RCC 7860 (cell line): ENCODE measurements around the gene TXNRD2.

Source experiments
- DNase-seq: peaks from one replicate; pipeline ENCODE4 v3.0.0-alpha.2; 2015; ENCODE audit warnings: low spot score
- FAIRE-seq: peaks from 2 replicates; lab custom pipeline; 2012; peaks lifted over from hg19 to GRCh38; lab: Jason Lieb, UNC

Gene TXNRD2

DNA sequence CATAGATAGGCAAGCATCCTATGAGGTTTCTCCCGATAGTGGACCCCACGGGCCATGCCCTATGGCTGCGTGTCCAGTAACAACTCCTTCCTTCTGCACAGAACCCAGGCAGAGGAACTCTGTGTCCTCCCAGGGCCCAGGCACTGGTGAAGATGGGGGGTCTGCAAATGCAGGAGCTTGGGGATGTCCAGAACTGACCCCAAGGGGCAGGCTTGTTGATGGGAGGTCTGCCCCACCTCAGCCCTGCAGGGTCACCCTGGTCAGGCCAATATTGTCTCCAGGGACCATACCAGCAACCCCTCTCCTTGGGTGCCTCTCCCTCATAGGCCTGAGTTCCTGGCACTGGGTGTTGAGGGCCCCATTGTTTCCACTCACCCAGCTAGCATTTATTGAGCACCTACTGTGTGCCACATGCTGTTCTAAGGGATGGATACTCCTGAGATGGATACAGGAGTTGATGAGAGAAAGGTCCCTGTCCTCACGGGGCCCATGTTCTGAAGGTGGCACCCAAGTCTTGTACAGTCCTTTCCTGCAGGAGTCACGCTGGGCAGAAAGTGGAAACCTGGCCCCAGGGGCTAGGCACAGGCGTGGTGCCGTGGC lies 26.3 kb upstream of the TXNRD2 start:
- FAIRE-seq: no peak

DNA sequence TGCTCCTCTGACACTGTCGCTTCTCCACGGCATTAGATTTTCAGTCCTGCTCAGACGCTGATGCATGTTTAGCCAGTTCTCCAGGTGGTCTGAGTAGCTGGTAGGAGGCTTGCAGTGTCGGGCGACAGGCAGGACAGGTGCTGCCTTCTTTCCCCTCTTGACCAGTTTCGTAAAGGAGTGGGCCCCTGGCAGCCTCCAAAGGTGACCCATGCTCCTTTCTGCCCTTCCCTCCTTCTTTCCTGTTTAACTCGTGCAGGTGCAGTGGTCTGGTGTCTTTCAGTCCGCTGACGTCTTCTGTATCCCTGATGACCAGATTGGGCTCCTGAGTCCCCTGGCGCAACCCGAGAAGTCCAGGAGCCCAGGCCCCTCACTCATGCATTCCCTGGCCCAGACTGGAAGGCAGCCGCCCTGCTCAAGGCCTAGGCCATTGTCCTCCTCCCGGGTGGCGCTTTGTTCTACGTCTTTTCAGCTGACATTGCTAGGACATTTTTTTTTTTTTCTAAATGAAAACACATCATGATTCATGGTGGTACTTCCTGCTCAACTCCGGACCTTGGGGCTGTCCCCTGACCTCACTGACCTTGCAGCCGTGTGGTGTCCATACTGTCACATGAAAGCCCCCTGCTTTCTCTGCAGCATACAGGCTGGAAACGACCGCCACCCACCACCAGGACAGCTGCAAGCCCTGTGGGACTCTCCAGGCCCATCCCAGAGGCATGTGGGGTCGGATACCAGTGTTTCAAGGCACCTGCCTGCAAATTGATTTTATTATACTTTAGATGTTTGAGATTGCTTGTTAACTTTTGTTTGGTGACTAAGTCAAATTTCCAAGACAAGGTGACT lies 25.5 kb upstream of the TXNRD2 start:
- DNase-seq (no peak), FAIRE-seq (no peak)

More for the DNA sequence above, 26.3 kb upstream of the TXNRD2 start:
- no peak for DNase-seq

DNA sequence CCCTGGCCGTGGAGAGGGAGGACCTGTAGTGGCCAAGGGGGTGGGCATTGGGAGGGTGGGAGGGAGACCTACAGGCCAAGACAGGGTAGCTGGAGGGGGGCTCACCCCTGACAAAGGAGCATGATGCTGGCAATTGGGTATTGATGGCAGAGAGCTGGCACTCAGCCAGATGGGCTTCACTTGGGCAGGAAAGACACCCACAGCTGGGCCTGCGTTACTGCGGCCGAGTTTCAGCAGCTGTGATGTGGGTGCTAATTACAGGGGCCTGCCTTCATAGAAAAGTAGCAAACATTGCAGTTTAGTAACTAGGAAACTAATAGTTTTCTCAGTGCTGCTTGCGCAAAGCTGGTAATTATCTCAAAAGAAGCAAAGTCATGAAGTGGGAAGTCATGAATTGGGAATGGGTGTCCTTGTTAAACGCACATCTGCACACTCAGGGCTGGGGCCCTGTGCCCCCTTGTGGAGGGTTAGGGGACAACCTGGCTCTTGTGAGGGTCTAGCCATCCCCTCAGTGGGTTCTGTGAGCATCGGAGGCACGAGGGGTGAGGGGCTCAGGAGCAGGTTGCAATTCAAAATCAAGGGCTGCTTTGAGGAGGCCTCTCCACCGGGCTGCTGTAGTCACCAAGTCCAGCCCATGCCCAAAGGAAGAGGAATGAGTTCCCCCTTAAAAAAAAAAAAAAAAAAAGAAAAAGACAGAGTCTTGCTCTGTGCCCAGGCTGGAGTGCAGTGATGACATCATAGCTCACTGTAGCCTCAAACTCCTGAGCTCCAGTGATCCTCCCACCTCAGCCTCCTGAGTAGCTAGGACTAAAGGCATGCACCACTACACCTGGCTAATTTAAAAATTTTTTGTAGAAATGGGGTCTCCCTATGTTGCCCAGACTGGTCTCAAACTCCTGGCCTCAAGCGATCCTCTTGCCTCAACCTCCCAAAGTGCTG lies 24.4 kb upstream of the TXNRD2 start:
- no peak for FAIRE-seq
- no peak for DNase-seq

DNA sequence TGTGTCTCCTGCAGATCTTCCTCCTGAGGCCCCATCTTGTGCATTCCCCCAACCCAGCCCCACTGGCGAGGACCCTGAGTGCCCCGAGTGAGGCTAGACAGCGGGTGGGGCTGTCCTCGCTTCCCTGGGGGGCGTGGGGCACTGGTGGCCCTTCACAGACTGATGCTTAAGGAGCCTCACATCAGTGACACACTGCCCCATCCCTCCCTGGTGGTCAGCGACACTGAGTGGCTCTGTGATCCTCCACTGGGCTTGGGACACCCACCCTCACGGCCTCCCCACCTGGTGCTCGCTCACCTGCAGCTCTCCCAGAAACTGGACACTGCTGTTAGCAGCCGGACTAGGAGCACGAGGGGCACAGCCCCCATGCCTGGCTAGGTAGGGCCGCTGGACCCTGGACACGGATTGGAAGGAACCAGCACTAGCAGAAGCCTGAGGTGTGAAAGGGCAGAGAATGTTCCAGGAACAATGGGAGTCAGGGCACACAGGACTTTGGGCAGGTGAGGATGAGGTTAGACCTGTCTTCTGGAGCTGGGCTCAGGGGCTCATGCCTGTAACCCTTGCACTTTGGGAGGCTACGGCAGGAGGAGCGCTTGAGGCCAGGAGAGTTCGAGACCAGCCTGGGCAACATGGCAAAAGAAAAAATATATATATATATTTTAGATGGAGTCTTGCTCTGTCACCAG lies 23.2 kb upstream of the TXNRD2 start:
- FAIRE-seq (no peak), DNase-seq (no peak)

DNA sequence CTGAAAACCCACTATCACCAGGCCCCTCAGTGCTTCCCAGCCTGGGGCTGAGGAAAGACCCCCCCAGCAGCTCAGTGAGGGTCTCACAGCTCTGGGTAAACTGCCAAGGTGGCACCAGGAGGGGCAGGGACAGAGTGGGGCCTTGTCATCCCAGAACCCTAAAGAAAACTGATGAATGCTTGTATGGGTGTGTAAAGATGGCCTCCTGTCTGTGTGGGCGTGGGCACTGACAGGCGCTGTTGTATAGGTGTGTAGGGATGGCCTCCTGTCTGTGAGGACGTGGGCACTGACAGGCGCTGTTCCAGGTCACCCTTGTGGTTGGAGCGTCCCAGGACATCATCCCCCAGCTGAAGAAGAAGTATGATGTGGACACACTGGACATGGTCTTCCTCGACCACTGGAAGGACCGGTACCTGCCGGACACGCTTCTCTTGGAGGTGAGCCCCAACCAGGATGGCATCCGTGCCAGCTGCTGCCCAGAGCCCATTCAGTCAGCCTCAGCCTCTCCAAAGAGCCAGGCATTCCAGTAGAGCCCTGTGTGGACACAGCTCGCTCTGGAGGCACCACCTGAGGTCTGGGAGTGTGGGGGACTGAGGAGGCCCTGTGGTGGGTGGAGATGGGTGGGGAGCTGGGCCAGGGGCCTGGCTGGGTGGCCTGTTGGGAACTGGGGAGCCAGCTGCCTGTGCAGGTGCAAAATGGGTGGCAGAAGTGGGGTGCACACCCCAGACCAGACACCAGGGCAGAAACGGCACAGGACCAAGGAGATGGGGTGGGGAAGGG lies 22.4 kb upstream of the TXNRD2 start:
- FAIRE-seq (no peak), DNase-seq (no peak)

DNA sequence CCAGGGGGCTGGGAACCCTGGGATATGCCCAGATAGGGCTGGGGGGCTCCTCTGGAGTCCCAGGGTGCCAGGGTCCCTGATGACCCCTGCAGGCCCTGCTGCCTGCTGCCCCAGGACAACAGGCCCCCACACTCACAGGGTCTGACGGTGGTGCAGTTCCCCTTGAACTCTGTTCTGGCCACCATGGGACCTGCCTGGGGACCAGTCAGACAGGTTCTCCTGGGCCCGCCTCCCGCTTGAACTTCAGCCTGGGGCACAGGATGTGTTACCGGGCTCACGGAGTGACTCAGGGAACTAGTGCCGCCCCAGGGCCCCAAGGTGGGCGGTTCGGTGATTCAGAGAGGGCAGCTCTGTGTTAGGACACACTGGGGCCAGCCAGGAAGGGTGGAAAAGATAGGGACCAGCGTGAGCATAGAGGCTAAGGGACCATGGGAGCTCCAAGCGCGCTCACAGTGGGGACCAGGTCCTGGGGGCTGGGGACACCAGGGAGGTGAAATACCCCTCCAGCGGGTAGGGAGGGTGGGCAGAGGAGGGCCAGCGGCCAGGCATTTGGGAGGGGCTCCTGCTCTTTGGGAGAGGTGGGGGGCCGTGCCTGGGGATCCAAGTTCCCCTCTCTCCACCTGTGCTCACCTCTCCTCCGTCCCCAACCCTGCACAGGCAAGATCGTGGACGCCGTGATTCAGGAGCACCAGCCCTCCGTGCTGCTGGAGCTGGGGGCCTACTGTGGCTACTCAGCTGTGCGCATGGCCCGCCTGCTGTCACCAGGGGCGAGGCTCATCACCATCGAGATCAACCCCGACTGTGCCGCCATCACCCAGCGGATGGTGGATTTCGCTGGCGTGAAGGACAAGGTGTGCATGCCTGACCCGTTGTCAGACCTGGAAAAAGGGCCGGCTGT lies 21.5 kb upstream of the TXNRD2 start:
- DNase-seq: no peak
- no peak for FAIRE-seq

DNA sequence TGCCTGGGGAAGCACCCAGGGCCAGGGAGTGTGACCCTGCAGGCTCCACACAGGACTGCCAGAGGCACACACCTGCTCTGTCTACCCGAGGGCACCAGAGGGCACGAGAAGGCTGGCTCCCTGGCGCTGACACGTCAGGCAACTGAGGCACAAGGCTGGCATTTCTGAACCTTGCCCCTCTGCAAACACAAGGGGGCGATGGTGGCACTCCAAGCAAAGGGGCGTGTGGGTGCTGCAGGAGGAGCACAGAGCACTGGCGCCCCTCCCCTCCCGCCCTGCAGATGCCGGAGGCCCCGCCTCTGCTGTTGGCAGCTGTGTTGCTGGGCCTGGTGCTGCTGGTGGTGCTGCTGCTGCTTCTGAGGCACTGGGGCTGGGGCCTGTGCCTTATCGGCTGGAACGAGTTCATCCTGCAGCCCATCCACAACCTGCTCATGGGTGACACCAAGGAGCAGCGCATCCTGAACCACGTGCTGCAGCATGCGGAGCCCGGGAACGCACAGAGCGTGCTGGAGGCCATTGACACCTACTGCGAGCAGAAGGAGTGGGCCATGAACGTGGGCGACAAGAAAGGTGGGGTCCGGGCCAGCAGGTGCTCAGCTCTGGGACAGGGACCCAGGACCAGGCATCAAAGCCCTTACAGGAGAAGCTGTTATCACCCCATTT lies 20.8 kb upstream of the TXNRD2 start:
- FAIRE-seq: no peak

DNA sequence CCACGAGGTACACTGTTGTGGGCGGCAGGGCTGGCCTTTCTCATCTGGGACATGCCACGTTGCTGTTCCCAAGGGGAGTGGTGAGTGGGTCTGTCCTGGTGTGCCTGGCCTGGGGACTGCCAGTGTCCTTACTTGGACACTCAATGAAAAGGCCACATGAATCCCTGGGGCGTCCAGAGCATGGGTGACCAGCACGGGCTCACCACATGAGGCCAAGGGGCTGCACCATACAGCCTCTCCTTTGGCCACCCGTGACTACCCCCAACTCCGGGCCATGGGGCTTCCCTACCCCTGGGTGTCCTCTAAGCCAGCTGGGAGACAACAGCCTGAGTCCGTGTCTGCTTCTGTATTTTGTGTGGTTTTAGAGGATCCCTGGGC lies 20.2 kb upstream of the TXNRD2 start:
- FAIRE-seq (no peak), DNase-seq (no peak)

More for the DNA sequence above, 20.8 kb upstream of the TXNRD2 start:
- DNase-seq: peak; percentile 42

DNA sequence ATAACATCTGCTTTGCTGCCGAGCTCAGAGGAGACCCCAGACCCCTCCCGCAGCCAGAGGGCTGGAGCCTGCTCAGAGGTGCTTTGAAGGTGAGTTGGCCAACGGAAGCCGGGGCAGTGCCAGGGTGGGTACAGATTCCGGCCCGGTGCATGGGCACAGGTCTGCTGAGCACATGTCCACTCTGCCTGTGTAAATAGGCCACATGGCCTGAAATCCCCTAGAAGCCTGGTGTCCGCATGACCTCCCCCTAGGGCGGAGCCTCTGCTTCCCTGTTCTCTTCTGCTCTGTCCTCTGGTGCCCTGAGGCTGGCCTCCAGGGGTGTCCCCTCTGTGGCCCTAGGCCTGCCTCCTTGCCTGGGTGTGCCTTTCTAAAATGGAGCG lies 19.6 kb upstream of the TXNRD2 start:
- no peak for FAIRE-seq
- no peak for DNase-seq

DNA sequence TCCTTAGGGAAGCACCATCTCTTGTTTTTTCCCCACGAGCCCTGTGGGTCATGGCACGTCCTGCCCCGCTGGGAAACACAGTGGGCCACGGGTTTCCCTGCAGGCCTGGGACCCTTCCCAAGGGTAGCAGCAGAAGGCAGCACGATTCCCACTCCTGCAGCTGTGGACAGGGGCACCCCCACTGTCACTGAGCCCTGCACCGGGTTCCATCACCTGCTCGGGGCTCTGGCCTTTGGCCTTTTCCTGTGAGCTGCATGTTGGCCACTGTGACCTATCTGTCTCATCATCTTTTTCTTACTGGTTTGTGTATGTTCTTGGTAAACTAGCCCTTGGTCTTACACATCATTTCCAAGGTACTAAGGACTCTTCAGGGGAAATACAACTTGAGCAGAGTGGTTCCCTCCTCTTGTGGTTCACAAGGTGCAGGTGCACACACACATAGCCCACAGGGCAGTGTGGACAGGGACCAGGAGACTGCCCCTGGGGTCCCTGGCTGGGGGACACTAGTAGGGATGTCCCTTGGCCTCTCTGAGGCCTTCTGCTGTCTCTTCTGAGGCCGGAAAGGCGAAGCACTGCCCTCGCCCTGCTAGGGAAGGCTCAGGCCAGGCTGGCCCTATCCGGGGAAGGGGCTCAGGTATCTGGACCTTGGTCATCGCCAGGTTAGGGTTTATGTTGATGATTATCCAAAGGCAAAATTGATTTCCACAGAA lies 19.0 kb upstream of the TXNRD2 start:
- FAIRE-seq (no peak), DNase-seq (no peak)

DNA sequence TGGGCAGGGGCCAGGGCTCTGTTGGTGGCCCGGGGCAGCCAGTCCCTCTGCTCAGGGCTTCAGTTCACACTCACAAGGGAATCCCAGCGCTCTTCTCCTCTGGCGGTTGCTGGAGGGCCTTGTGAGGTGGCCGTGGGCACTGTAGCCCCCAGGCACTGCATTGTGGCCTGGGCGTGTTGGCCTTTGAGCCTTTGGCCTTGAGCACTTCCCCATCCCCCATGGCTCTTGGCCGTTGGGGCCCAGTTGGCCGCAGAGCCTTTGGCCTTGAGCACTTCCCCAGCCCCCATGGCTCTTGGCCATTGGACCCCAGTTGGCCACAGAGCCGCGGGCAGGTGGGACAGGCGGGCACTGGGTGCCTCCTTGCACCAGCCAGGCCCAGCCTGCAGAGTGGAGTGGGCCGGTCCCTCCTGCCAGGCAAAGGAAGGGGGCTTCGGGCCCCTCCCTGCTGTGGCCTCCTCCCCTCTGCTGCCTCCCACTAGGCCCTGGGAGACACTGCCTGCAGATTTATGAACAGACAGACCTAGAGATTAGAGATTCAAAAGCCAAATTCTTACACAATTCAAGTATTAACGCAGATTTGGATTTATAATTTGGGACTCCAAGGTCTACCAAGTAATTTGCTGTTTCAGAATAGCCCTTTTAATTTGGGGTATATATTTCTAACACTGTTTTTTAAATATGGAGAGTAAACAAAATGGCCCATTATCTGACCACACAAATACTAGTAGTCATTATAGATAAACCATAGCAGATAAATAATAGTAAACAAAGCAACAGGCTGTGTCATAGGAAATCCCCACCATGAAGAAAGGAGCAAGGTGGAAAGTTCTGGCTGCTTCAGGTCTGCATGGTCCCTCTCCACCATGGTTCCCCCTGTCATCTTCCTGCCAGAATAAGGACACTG lies 18.2 kb upstream of the TXNRD2 start:
- no peak for FAIRE-seq
- no peak for DNase-seq

DNA sequence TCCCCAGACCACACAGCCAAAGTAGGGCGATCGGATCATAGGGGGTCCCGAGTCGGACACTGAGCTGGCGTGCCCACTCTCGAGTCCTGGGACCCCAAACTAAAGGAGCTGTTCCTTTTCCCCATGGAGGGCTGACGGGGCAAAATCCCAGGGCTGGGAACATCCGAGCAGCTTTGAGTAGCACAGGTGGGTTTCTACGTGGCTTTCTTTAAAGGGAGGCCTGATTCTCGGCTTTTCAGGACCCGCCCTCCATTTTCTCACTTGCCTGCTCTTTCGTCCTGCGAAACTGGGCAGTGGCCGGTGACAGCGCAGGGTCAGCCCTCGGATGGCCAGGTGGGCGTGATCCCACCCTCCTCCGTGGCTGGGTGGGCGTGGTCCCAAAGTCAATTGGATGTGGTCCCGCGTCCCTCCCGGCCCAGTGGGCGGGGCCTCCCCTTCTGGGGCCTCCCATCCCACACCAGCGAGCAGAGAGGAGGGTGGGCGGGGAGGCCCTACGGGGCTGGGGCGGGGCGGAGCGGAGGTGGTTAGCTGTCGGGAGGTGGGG lies 17.5 kb upstream of the TXNRD2 start:
- FAIRE-seq (no peak), DNase-seq (no peak)

DNA sequence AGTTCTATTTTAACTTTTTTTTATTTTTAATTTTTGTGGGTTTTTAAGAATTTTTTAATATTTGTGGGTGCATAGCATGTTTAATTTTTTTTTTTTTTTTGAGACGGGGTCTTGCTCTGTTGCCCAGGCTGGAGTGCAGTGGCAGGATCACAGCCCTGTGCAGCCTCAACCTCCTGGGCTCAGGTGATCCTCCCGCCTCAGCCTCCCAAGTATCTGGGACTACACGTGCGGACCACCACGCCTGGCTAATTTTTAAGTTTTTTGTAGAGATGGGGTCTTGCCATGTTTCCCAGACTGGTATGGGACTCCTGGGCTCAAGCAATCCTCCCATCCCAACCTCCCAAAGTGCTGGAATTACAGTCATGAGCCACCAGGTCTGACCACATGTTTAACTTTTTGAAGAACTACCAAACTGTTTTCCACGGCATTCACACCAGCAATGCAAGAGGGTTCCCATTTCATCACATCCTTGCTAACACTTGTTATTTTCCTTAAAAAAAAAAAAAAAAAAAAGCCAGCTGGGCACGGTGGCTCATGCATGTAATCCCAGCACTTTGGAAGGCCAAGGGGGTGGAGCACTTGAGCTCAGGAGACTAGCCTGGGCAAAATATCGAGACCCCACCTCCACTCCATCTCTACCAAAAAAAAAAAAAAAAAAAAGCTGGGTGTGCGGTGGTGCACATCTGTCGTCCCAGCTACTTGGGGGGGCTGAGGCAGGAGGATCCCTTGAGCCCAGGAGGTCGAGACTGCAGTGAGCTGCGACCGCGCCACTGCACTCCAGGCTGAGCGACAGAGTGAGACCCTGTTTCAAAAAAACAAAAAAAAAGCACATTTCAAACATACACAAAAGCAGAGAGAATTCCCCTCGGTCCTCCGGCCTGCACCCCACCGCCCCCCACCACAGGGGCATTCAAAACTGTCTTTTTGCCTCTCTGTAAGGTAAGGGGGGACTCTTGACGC lies 16.7 kb upstream of the TXNRD2 start:
- DNase-seq: no peak
- FAIRE-seq: no peak

DNA sequence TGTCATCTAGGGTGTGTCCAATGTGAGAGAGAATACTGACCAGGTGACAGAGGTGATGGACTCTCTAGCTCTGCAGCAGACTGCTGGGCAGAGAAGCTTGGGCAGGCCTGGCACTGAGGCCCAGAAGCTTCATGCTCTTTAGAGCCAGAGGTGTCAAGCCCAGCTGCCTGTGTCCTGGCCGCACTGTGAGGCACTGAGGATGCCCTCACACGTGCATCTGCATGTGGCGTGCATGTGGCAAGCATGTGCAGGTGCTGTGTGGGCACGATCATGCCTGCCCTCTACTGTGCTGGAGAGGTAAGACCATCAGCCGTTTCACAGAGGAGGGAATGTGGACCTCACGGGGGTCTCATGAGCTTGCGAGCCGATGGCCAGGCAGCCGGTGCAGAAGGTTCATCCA lies 15.8 kb upstream of the TXNRD2 start:
- no peak for DNase-seq
- no peak for FAIRE-seq

DNA sequence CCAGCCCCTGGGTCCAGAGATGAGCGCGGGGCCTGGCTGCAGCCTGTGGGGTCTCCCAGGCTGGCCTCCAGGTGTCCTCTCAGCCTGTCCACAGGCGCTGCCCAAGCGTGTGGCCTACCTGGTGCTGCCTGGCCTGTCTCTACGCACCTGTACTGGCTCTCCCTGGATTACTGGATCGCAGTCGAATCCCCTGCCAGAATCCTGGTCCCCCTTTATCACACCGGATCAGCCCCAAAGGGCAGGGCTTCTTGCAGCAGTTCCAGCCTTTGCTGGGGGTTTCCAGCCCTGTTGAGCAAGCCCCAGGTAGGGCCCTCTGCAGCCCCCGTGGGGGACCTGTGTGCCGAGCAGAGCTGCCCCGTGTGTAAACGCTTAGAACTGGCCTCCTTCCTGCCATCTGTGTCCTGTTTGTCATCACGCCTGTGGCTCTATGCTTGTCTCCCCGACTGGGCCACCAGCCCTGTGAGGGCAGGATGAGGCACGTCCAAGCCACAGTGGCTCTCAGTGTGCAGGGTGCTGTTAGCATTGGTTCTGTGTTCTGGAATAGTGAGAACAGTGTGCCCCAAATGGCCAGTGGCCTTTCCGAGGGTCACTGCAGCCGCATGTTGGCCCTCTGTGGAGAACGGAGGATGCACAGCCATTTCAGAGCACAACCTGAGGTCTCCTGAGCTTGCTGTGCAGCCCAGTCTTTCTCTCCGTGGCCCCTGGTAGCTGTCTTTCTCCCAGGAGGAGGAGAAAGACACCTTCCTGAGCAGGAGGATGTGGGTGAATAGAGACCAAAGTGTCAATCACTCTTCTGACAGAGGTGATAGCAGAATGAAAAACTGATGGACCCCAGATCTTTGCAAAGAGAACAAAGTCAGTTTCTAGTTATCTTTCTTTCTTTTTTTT lies 13.9 kb upstream of the TXNRD2 start:
- DNase-seq: no peak
- no peak for FAIRE-seq
